NCI-H128 (cell line): Measurements from ENCODE around the gene SFRP2.
A peak's percentile ranks its signal among the peaks of the same experiment; 100 is the strongest.

Experiments used
- DNase-seq: peaks from one replicate; lab custom pipeline; 2025; ENCODE audit not compliant: unreplicated experiment; lab: John Stamatoyannopoulos, UW

The SFRP2 gene

DNA sequence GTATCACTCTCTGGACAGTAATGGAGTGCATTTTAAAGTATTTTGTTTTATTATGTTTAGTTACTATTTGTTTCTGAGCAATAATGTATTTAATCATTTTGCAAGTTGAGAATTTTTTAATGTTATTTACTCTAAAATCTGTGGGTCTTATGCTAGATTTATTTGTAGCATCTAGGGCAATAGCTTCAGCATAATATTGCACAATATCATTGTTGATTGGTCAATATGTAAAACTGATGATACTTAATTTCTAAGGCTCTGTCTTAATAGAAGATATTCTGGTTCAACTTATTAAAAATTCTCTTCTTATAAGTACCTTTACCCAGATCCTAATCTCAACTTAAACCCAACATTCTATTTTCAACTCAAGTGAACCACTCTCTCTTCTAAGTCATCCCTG, 11.5 kb downstream of the SFRP2 start:
- DNase-seq, result no peak

DNA sequence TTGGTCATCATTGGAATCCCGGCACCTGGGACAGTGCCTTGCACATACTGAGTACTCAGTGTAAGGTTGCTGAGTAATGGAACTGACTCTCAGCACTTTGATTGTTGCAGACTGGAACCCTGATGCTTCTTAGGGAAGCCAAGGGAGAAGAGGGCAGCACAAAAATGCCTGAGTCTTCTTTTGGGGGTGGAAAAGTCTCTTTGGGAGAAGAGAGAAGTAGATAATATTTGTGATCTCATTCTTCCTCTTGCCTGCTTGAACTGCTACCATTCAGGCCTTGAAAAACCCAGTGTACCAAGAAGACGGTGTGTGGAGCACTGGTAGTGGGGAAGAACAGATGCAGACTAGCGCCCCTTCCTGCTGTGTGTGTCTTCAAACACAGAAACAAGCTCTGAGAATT, 12.3 kb downstream of the SFRP2 start:
- no peak for DNase-seq

DNA sequence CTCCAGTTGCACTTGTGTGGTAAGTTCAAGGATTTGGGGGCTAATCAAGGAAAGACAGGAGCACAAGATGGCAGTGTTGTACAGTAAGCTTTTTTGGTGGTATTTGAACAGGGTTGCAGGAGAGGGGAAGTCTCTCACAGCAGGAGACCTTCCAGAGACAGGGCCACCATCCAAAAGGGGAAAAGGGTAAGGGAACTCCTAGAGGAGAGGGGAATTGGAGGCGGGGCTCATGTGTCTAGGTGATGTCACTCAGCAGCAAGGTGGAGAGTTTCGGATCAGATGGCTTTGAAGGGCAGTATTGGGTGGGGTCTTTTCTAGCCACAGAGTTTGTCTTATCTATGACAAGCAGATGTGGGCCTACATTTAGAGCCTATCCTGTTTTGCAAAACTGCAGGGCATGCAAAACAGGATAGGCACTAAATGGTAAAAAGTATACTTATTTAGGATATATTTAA, 15.6 kb downstream of the SFRP2 start:
- no peak for DNase-seq

DNA sequence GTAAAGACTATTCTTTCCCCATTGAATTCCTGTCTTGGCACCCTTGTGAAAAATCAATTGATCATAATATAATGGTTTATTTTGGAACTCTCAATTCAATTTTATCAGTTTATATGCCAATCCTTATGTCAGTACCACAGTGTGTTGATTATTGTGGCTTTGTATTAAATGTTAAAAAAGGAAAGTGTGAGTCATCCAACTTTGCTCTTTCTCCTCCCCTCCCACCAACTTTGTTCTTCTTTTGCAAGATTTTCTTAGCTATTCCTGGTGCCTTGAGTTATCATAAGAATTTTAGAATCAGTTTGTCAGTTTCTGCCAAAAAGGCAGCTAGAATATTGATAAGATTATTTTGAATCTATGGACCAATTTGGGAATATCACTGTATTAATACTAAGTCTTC, 17.8 kb downstream of the SFRP2 start:
- DNase-seq, result no peak

DNA sequence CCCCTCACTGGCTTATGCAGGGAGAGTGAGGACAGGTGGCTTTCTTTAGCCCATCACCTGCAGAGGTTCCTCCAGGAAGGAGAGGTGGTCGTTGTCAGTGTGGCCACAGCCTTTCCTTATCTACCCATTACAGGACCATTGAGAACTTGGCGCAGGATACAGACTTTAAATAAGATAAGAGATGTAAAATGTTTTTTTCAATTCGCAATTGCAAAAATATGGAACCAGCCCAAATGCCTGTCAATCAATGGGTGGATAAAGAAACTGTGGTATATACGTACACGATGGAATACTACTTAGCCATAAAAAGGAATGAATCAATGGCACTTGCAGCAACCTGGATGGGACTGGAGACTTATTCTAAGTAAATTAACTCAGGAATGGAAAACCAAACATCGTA, 22.1 kb downstream of the SFRP2 start:
- no peak for DNase-seq

DNA sequence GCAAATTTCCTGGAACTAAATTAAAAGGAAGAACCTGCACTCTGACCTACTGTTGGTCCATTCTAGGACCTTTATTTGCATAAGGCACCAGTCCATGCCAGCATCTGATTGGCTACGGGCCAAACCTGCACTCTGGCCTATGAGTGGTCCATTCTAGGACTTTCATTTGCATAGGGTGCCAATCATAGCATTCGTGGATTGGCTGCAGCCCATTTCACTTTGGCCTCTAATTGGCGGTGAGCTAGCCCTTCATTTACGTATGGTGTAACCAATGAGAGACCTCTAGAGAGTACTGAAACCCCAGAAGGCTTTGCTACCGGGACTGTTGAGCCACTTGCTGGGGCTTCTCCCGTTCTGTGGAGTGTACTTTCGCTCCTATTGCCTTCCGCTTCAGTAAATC, 23.0 kb downstream of the SFRP2 start:
- DNase-seq, result no peak

DNA sequence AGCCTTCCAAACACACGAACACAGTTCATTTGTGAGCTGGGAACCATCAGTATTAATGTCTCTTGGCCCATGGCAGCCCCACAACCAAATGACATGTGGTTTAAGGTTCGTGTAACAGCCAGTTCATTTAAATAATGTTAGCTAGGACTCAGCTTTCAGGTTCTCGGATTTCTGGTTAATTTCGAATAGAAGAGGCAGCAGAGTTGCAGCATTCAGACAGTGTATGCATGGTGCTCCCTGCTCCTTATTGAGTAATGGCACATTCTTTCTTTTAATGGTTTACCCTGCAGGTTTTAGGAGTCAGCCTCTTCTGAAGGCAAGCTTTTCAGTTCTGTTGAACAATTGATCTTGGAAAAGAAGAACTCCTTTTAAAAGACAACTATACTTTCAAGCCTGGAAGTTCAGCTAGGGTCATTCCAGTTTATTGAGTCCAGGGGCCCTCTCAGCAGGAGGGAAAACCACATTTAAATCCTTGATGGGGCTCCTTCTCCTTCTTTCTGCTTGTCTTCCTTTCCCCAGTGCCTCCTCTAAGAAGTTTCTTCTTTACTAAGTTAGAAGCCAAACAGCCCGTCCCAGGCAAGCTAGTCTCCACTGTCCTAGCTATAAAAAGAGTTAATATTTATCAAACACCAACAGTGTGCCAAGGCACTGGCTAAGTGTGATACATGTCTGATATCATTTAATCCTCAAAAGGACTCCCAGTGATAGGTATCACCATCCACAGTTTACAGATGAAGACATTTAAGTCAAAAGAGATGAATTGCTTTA, 24.1 kb downstream of the SFRP2 start:
- no peak for DNase-seq

DNA sequence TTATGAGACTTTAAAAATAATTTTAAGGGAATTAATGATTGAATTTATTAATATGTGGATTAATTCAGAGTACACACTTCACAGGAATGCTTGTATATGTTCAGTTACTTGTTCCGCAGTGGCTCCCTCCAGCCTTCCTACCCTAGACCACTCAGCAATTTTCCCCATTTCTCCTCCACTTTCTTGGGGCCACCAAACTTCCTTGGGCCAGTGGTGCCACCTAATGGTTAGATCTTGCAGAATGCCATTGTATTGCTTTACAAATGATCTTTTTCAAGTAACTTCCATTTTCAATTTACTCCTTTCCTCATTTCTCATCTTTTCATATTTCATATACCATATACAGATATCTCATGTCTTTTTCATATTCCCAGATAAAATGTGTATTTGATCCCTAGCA, 25.5 kb downstream of the SFRP2 start:
- DNase-seq, result no peak

DNA sequence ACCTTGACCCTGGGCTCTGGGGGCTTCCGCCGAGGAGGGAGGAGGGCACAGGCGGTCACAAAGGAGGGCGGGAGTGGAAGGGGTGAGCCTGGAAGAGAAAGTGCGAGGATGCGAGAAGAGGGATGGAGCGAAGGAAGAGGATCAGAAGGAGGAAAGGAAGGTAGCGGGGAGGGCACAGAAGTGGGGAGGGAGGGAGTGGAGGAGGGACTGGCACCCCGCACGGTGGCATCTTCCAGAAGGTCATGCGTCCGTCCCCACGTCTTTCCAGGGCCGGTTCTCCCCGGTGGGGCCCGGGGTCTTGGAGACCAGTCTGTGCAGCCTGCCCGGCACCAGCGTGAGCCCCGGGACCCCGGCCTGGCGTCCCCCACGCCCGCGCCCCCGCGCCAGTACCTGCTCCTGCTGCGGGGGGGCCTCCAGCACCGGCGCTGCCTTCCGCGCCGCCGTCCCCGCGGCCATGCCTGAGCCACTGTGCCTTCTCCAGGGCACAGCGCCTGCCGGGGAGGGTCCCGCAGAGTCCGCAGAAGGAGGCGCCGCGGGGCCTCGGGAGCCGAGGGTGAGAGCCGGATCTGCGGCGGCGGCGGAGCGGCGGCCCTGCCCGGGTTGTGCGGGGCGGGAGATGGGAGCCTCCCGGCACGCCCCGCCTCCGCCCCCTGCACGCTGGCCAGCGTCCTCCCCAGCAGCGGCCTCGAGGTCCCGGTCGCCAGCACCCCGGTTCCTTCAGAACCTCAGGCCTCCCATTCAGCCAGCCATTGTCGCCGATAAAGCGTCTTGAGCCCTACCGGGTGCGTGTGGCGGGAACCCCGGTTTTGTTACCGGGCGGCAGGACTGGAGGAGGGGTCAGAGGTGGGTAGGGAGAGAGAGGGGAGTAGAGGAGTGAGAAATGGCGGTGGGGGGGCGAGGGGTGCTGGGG, 29.2 kb downstream of the SFRP2 start, which contains the start of gene RNF175:
Gene RNF175 (minus strand): TSS at position 618 of the 910 bp plus-strand sequence. CDS start 162 bp downstream, at position 456.
- DNase-seq, result no peak

DNA sequence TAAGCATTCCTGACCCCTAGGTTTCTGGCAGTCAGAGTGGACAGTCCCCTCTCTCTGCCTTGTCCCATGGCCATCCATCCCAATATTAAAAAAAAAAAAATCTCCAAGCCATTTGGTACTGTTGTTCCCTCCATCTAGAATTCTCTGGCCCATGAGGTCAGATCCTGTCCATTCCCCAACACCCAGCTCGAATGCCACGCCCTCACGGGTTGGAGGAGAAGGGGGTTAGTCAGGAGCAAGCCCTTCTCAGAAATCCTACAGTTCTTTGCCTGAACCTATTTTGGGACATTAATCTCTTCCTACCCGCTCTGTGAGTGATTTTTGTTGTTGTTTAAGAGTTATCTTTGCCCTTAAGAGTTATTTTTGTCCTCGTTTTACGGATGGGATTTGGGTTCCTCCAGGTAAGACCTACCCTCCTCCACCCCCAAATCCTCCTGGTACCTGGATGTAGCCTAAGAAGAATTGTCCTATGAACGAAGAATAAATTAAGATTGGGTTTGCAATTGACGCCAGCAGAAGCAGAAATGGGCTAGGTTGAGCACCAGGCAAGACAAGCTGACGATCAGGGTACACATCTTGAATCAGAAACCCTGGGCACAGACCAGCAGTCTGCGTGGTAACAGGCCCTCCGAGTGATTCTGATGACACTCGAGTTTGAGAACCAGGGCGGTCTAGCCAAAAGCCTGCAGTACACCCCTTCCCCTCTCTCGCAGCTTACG, 30.0 kb downstream of the SFRP2 start:
- DNase-seq, result no peak

DNA sequence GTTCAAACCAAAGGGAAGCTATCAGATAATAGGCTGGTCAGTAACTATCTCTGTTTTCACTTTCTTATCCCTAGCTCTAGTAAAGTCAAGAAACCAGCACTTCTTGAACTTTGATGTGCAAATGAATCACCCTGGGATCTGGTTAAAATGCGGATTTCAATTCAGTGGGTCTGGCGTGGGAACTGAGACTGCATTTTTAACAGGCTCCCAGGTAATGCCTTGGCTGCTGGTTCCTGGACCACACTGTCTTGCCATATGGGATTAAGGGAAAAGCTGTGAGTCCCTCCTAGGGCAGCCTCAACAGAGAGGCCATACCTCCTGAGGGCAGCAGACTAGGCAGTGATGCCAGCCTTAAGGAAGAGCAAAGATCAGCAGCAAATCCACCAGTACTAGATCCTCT, 30.7 kb downstream of the SFRP2 start:
- DNase-seq, result no peak

DNA sequence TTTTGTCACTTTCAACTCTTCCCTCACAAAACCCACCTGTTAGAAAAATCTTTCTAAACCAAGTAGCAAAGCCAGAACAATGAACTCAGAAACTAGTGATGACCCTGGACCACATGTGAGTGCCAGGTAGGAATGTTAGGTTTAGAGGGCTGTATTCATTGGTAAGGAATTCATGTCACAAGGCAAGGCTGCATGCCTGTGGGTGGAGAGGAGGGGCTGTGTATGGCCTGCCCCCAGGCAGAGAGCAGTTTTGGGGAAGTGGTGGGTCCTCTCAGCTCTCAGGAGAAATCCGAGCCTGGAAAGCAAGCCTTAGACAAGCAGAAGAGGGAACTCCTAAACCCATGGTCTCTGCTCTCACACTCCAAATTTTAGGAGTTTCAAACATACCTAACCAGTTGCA, 31.5 kb downstream of the SFRP2 start:
- no peak for DNase-seq

DNA sequence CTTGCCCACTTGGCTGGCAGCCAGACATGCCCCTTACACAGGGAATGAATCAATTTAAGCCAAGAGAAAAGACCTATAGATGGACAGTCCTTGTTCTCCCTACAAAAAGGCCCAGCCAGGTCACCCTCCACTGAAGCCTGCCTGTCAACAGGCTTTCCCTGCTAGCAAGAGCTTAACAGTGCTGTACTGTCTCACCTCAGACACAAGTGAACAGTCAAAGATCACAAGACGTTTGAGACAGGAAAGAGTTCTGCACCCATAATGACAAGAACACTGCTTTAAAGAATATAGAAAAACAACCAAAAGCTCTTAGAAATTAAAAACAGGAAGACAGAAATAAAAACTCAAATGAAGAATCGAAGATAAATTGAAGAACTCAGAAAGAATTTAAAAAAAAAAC, 33.7 kb downstream of the SFRP2 start:
- DNase-seq, result no peak

DNA sequence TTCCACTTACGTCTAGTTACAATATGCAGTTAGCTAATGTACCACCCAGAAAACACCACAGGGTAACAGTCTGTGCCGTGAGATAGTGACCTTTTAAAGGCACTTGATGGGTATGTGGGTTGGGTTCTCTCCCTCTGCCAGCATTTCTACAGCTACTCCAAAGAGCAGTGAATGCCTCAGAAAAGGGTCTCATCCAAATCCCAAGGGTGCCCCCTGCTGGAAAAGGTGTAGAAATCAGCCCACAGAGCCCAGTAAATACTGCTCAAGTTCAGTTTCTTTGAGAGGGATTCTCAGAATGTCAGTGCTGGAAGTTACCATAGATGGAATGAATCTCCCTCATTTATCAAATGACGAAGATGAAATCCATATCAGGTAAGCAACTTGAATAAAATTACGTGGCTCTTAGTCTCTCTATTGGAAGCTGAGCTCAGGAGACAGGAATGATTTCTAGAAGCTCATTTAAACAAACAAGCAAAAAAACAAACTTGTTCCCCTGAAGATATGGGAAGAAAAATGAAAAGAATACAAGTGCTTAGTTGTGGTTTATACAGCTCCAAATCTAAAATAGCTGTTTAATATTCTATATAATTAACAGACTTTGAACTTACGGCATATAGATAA, 38.6 kb downstream of the SFRP2 start:
- DNase-seq, result peak; percentile 4

DNA sequence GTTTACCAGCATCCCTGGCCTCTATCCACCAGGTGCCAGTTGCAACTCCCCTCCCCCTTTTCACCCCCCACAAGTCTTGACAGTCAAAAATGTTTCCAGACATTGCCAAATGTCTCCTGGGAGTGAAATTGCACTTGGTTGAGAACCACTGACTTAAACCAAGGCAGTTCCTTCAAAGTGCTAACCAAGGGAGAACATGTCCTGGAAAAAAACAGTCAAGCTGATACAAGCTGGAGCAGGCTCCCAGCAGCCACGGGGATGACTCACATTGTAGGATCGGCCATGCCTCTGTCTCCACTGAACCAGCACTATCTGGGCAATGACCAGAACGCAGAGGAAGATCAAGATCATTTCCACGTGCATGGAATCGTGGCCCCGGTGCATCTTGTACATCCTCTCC, 40.5 kb downstream of the SFRP2 start:
- no peak for DNase-seq

DNA sequence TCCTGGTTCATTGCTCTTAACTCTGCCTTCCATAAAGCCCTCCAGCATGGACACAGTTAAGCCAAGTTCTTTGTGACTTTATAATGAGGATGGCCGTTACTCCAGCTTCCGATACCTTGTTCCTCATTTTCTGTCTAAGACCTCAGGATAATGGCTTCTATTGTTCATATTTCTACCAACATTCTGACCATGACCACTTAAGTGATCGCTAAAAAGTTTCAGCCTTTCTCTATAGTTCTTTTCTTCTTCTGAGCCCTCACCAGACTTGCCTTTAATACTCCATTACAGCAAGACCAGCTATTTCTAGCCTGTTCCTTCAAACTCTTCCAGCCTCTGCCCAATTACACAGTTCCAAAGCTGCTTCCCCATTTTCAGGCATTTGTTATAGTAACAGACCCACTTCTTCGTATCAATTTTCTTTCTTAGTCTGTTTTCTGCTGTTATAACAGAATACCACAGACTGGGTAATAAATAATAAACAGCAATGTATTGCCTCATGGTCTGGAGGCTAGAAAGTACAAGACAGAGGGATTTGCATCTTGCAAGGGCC, 41.4 kb downstream of the SFRP2 start:
- no peak for DNase-seq

DNA sequence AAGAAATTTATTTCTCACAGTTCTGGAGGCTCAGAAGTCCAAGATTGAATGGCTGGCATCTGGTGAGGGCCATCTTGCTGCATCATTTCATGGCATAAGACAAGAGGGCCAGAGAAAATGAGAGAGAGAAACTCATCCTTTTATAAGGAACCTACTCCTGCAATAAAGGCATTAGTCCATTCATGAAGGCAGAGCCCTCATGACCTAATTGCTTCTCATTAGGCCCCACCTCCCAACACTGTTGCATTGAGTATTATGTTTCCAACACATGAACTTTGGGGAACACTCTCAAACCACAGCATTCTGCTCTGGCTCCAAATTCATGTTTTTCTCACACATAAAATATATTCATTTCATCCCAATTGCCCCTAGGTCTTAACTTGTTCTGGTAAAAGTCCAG, 43.2 kb downstream of the SFRP2 start:
- DNase-seq, result no peak

DNA sequence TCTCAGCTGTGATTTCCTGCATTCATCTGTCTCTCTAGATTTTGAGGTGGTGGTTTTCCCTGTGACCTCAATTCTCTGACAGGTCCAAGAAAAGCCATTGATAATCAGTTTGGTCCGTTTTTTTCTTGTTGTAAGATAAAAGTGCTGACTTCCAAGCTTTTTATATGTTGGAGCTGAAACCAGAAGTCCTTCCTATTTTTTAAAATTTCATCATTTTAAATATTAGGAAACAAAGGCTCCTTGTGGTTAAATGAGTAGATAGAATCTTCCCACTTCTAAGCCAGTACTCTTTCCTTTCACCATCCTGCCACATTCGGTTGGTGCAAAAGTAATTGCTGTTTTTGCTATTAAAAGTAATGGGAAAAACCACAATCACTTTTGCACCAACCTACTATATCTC, 47.3 kb downstream of the SFRP2 start:
- DNase-seq, result no peak

DNA sequence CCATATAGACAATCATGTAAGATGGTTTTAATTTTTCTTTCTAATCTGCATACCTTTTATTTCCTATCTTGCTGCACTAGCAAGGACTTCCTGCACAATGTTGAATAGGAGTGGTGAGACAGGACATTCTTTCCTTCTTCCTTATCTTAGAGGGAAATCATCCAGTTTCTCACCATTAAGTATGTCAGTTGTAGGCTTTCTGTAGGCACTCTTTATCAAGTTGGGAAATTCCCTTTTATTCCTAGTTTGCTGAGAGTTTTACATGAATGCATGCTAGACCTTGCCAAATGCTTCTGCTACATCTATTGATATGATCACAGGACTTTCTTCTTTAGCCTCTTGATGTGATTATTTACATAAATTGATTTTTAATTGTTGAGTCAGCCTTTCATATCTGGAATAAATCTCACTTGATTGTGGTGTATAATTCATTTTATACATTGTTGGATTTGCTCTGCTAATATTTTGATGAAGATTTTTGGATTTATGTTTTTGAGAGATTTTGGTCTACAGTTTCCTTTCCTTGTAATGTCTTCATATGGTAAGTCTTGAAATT, 52.9 kb downstream of the SFRP2 start:
- no peak for DNase-seq

DNA sequence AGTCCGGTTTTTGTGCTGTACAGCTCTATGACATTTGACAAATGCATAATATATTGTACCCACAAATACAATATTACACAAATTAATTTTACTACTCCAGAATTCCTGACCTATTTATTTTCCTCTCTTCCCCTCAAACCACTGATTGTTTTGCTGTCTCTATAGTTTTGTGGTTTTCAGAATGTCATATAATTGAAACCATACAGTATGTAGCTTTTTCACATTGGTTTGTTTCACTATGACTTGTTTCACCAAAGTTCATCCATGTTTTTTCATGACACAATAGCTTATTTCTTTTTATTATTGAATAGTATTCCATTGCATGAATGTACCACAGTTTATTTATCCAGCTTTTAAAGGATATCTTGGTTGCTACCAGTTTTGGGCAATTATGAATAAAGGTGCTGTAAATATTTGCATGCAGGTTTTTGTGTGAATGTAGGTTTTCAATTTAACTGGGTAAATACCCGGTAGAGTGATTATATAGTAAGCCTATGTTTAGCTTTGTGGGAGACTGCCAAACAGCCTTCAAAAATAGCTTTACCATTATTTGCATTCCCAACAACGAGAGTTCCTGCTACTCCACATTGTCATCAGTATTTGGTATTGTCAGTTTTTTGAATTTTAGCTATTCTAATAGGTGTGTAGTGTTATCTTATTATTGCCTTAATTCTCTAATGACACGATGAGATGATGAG, 55.0 kb downstream of the SFRP2 start:
- DNase-seq, result no peak
